ENCODE data around the gene GYG1.

The GYG1 gene

DNA sequence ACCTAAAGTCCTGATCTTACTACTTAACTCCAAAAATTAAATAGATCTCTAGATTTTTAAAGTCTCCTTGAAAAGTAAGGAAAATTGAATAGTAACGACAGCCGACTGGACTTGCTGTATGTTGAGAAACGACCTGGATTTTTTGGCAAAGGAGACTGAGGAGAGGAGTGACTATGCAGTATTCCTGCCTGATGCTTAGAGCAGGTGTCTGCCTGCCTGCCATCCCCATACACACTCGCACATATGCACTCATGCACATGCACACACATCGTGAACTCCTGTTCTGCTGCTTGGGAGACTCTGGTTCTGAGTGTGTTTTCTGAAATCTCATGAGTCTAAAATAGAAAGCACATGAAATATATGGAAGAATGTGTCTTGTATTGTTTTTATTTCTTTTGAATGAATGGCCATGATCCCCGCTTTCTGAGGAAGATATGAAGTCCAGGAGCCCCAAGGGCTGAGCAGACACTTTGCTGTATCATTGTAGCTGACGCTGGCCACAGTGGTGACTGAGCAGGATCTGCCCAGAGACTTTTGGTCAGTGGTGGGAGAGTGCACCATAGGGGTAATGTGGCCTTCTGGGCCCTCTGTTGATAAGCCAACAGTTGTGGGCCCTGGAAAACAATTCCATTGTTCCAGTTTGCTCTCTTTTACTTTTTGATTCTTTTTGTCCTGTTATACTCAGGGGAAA is 16.4 kb downstream of the GYG1 start:
- no peak for DNase-seq (ENCODE audit: low read depth)
- no peak overlapping the region for H3K4me3 ChIP-seq (ENCODE audit: low read length)
- TF ChIP-seq, protein P1, sequence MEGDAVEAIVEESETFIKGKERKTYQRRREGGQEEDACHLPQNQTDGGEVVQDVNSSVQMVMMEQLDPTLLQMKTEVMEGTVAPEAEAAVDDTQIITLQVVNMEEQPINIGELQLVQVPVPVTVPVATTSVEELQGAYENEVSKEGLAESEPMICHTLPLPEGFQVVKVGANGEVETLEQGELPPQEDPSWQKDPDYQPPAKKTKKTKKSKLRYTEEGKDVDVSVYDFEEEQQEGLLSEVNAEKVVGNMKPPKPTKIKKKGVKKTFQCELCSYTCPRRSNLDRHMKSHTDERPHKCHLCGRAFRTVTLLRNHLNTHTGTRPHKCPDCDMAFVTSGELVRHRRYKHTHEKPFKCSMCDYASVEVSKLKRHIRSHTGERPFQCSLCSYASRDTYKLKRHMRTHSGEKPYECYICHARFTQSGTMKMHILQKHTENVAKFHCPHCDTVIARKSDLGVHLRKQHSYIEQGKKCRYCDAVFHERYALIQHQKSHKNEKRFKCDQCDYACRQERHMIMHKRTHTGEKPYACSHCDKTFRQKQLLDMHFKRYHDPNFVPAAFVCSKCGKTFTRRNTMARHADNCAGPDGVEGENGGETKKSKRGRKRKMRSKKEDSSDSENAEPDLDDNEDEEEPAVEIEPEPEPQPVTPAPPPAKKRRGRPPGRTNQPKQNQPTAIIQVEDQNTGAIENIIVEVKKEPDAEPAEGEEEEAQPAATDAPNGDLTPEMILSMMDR (IDR thresholded peaks at IDR 0.05; ENCODE audit: insufficient read depth, low read depth, low read length, missing control alignments) = no peak

DNA sequence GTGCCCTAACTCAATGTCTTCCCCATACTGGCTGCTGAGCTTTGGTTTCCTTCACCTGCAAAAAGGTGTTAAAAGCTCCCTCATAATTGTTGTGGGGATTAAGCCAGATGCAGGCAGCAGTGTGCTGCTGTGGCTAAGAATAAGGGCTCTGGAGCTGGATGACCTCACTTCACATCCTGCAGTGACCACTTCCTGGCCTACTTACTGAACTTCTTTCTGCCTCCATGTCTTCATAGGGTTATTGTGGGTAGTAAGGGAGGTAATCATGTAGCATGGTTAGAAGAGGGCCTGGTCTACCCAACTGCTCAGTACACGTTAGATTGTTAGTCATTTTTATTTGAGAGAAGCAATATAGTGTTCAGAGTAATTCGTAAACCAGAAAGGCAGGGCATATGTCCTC is 18.4 kb downstream of the GYG1 start:
- H3K4me3 ChIP-seq (ENCODE audit: low read length) = no peak overlapping the region
- TF ChIP-seq, protein P1 (IDR thresholded peaks at IDR 0.05; ENCODE audit: insufficient read depth, low read depth, low read length, missing control alignments) = no peak
- DNase-seq (ENCODE audit: low read depth) = no peak

GRCh38 chr3:149010504-149010951 is 19.2 kb downstream of the GYG1 start:
- H3K4me3 ChIP-seq (ENCODE audit: low read length) = no peak overlapping the region
- TF ChIP-seq, protein P1 (IDR thresholded peaks at IDR 0.05; ENCODE audit: insufficient read depth, low read depth, low read length, missing control alignments) = no peak
- no peak for DNase-seq (ENCODE audit: low read depth)

DNA sequence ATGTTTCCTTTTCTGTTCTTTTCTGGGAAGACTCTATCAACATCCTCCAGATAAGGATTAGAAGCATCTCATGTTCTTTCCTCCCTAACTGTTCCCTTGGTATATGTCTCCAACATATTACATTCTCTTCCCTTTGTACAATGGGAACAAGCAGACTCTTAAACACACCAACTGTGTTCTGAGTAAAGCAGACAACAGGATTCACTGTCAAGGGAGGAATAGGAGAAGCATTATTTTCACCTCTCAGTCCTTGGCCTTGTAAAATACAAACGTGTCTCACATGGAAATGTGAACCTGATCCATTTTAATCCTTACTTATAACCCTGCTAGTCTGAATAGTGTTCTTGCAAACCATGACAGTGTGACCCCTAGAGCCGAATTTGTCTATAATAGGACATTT is 19.6 kb downstream of the GYG1 start:
- TF ChIP-seq, protein P1 (IDR thresholded peaks at IDR 0.05; ENCODE audit: insufficient read depth, low read depth, low read length, missing control alignments) = no peak
- H3K4me3 ChIP-seq (ENCODE audit: low read length) = no peak overlapping the region
- DNase-seq (ENCODE audit: low read depth) = no peak

- TF ChIP-seq, protein P1 (IDR thresholded peaks at IDR 0.05; ENCODE audit: insufficient read depth, low read depth, low read length, missing control alignments) = no peak
- DNase-seq (ENCODE audit: low read depth) = no peak
- H3K4me3 ChIP-seq (ENCODE audit: low read length) = no peak overlapping the region
Measured at GRCh38 chr3:149011676-149012075, 20.3 kb downstream of the GYG1 start.

GRCh38 chr3:149013726-149014125 is 22.4 kb downstream of the GYG1 start:
- DNase-seq (ENCODE audit: low read depth) = no peak
- TF ChIP-seq, protein P1 (IDR thresholded peaks at IDR 0.05; ENCODE audit: insufficient read depth, low read depth, low read length, missing control alignments) = no peak

GRCh38 chr3:149015393-149015792 is 24.1 kb downstream of the GYG1 start:
- no peak for DNase-seq (ENCODE audit: low read depth)
- TF ChIP-seq, protein P1 (IDR thresholded peaks at IDR 0.05; ENCODE audit: insufficient read depth, low read depth, low read length, missing control alignments) = no peak

More at GRCh38 chr3:149013726-149014125, 22.4 kb downstream of the GYG1 start:
- no peak overlapping the region for H3K4me3 ChIP-seq (ENCODE audit: low read length)

More at GRCh38 chr3:149015393-149015792, 24.1 kb downstream of the GYG1 start:
- no peak overlapping the region for H3K4me3 ChIP-seq (ENCODE audit: low read length)
